Esophagus squamous epithelium (tissue), 4 donors: ENCODE data around the gene SLC17A7.

Experiments
- POLR2A ChIP-seq, 4 donors: fragments of 450-650 bp; IDR thresholded peaks; one replicate each; pipeline ENCODE4 v1.6.1; 2017; ENCODE audit warnings: antibody characterized with exemption in 4 of 4, mild to moderate bottlenecking in 4 of 4, moderate library complexity in 3 of 4
- TF ChIP-seq, protein P1 (sequence below), 6 experiments: fragments of 450-650 bp in 4 of 6; fragments of 200-600 bp in 2 of 6; sonication (generic) in 2 of 6; IDR thresholded peaks; one replicate each; pipeline ENCODE4 v1.5.1; 2016 to 2019; ENCODE audit warnings: antibody characterized with exemption in 6 of 6, mild to moderate bottlenecking in 4 of 6, moderate library complexity in 4 of 6

DNA sequence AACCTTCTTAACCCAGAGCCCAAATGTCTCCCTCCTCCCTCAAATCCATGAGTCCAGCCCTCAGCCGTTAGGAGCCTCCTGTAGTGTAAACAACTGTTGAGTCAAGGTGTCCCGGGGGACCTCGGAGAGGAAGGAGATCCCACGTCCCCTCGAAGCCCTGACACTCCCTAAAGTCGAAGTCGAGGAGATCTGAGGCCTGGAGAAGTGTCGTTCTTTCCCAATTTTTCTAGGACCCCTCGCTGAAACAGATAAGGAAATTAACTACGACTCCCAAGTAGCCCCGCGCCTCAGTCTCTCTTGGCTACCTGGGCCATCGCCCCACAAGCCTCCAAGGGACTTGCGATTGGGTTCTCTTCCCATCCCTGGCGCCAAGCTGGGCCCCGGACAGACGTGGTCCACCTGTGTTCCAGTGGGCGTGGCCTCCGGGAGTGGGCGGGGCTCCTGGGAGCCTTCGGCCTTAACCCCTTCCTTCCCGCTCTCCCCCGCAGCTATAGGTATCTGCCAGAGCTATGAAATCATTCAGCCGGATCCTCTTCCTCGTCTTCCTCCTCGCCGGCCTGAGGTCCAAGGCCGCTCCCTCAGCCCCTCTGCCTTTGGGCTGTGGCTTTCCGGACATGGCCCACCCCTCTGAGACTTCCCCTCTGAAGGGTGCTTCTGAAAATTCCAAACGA is 15.3 kb downstream of the SLC17A7 start:
- TF ChIP-seq, protein P1, sequence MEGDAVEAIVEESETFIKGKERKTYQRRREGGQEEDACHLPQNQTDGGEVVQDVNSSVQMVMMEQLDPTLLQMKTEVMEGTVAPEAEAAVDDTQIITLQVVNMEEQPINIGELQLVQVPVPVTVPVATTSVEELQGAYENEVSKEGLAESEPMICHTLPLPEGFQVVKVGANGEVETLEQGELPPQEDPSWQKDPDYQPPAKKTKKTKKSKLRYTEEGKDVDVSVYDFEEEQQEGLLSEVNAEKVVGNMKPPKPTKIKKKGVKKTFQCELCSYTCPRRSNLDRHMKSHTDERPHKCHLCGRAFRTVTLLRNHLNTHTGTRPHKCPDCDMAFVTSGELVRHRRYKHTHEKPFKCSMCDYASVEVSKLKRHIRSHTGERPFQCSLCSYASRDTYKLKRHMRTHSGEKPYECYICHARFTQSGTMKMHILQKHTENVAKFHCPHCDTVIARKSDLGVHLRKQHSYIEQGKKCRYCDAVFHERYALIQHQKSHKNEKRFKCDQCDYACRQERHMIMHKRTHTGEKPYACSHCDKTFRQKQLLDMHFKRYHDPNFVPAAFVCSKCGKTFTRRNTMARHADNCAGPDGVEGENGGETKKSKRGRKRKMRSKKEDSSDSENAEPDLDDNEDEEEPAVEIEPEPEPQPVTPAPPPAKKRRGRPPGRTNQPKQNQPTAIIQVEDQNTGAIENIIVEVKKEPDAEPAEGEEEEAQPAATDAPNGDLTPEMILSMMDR (IDR thresholded peaks at IDR 0.05): no peak
- no peak for TF ChIP-seq POLR2A (IDR thresholded peaks at IDR 0.05)
